C4-2B (cell line): ENCODE measurements around the gene MBNL1.

Source experiments
- H3K27ac ChIP-seq: fragments of 450-650 bp; 2 replicates; pipeline ENCODE4 v1.5.1; 2017
- ZFX ChIP-seq: fragments of 450-650 bp; IDR thresholded peaks from 2 replicates; pipeline ENCODE4 v1.6.1; 2017
- TF ChIP-seq, protein P1 (sequence below): fragments of 450-650 bp; conservative IDR thresholded peaks from 2 replicates; pipeline ENCODE4 v1.5.1; 2017; ENCODE audit warnings: mild to moderate bottlenecking

The MBNL1 gene

DNA sequence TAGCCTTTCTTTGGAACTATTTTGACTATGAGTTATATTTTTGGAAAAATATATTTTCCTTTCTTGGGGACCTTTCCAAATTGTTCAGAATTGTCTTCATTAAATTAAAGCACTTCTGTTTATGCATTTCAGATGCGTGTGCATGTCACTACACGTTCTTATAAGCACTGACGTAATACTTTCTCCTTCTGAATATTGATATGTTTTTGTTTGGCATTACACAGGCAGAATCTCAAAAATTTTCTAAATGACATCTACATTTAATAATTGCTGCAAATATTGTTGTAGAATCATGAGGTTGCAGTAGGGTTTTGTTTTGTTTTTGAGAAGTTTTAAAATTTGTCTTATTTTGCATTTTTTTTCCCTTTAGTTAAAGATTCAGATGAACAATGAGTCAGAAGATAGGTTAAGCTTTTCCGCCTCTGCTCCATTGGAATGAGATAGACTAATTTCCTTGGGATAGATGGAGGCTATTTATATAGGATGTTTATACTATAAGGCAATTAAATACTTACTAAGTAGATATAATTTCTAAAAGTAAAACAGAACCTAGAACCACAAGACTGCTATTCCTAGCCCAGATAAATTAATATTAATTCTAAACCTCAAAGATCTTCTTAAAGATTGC lies 110.8 kb downstream of the MBNL1 start:
- TF ChIP-seq, protein P1, sequence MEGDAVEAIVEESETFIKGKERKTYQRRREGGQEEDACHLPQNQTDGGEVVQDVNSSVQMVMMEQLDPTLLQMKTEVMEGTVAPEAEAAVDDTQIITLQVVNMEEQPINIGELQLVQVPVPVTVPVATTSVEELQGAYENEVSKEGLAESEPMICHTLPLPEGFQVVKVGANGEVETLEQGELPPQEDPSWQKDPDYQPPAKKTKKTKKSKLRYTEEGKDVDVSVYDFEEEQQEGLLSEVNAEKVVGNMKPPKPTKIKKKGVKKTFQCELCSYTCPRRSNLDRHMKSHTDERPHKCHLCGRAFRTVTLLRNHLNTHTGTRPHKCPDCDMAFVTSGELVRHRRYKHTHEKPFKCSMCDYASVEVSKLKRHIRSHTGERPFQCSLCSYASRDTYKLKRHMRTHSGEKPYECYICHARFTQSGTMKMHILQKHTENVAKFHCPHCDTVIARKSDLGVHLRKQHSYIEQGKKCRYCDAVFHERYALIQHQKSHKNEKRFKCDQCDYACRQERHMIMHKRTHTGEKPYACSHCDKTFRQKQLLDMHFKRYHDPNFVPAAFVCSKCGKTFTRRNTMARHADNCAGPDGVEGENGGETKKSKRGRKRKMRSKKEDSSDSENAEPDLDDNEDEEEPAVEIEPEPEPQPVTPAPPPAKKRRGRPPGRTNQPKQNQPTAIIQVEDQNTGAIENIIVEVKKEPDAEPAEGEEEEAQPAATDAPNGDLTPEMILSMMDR, result no peak
- no peak for TF ChIP-seq ZFX
- H3K27ac ChIP-seq, result no peak overlapping the region

DNA sequence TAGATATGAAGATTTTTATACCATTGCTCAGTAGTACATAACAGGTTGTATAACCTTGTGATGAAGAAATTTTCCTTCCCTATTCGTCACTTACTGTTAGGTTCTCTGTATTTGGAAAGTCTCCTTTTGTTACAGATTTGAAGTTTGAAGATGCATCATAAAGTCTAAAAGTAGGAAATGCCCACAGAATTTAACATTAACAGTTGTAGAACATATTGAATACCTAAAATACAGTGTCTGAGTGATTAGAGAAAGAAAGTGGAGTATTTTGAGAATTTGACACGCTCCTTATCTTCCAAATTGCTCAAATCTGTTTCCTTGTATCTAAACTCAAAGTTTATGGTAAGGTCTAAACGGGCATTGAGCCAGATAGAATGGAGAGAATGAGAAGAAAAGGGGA lies 111.3 kb downstream of the MBNL1 start:
- H3K27ac ChIP-seq, result no peak overlapping the region
- TF ChIP-seq ZFX, result no peak
- TF ChIP-seq, protein P1, result no peak

DNA sequence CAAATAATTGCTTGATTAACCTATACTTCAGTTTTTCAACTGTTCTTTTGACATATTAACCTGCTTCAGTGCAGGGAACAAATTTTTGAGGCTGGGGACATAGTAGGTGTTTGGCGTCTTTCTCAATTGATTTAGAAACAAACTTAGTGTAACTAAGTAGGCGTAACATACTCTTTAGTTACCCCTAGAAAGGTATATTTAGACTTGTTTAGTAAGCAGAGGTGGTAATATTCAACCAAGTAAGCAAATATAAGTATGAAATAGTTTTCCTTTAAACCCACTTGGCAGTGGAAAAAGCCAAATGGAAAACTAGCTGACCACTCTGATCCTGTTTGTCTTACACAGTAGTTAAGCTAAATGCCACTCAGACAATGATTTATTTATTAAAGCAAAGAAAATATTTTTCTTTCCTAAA lies 113.2 kb downstream of the MBNL1 start:
- H3K27ac ChIP-seq, result no peak overlapping the region
- TF ChIP-seq, protein P1, result no peak
- TF ChIP-seq ZFX, result no peak

DNA sequence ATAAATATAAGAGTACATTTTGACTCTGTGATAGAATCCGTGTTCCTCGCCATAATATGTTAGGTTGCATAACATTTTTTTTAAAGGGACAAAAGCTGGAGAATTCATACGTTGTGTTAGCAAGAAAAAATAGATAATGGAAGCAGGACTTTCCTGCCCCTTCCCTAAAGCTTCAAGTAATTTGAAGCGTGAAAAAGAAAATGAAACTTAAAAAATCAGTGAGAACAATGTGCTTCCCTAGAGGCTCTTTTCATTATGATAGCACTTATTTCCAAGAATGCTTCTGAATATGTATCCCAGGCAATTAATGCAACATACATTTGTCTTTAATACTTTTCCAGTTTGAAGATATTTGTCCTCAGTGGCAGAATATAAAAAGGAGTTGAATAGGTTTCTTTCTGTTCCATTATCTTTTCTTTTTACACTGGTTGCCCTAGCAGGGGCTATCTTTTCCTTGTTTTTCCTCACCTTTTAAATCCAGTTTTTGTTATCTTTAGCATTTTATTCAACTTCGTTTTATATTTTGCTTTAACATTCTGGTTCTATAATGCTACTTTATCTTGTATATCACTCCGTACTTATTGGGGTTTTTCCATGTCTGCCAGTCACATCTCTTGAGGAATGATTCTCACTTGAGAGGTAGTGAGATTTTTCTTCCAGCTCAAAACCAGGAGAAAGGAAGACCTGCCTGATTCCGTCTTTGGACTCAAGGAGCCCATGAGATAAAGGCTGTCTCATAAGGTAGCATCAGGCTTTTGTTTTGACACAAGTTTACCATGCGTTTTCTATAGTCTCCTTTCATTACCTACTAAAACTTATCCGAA lies 113.8 kb downstream of the MBNL1 start:
- H3K27ac ChIP-seq, result no peak overlapping the region
- no peak for TF ChIP-seq ZFX
- TF ChIP-seq, protein P1, result no peak

DNA sequence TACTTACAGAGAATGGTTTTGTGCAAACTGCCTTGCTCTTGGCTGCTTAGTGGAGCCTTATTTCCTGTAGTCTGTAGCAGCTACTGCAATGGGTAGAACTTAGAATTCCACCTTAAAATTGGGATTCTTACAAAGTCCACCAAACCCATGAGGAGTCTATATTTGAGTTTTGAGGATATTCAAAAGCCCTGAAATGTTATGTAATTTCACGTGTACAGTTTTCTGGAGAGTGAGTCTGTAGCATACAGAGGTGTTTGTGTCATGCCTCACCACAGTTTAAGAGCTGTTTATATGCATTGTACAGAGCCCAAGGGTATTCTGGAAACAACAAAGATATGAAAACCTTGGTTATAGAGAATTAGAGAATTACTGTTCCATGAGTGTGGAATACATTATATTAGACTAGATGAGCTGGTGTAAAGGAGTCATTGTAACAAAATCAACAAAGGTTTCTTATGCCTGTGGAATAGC lies 114.4 kb downstream of the MBNL1 start:
- H3K27ac ChIP-seq, result no peak overlapping the region
- TF ChIP-seq ZFX, result no peak
- TF ChIP-seq, protein P1, result no peak

DNA sequence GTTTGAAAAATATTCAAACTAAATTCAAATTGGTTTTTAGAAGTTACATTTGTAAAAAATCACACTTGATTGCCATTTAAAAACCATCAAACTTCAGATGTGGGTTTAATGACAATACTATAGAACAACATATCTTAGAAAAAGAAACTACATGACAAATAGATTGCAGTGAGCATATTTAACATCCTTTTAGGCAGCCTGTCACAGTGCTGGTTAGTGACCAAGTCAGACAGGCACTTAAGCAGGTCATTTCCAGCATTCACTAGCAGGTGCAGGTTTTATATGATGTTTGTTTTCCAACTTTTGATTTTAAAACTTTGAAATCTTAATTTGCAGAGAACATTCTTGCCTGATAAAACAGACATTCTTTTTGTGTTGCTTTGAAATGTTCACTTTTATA lies 115.7 kb downstream of the MBNL1 start:
- H3K27ac ChIP-seq, result no peak overlapping the region
- TF ChIP-seq ZFX, result no peak
- TF ChIP-seq, protein P1, result no peak

DNA sequence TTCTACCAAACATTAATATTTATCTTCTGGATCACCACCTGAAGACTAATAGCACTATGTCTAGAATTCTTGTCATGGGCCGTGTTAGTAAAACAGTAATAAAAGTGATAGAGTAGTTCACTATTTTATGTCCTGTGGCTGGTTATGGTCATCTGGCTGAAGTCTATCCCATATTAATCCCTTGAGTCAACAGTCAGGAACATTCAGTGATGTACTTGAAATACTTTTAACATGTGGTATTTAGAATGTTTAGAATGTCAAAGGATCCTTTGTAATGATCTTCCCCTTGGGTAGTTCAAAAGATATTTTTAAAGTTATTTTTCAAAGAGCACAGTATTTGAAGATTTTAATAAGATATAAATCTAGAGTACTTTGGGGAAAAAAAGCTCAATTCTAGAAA lies 117.0 kb downstream of the MBNL1 start:
- no peak overlapping the region for H3K27ac ChIP-seq
- TF ChIP-seq, protein P1, result no peak
- no peak for TF ChIP-seq ZFX
